ENCODE results near the gene ENDOU.

ENDOU gene

GRCh38 chr12:47715393-47715876 lies 9.9 kb downstream of the ENDOU start:
- peak; percentile 71 for TF ChIP-seq CTCF (IDR thresholded peaks at IDR 0.05; ENCODE audit: low read length, missing control alignments)
- DNase-seq (ENCODE audit: low read depth) = peak; percentile 79
- H3K4me3 ChIP-seq (replicated peaks; ENCODE audit: low read depth, low read length) = no peak overlapping the region

GRCh38 chr12:47714826-47715386 lies 10.4 kb downstream of the ENDOU start:
- no peak for DNase-seq (ENCODE audit: low read depth)
- TF ChIP-seq CTCF (IDR thresholded peaks at IDR 0.05; ENCODE audit: low read length, missing control alignments) = no peak
- no peak overlapping the region for H3K4me3 ChIP-seq (replicated peaks; ENCODE audit: low read depth, low read length)

- H3K4me3 ChIP-seq (replicated peaks; ENCODE audit: low read depth, low read length) = no peak overlapping the region
- no peak for TF ChIP-seq CTCF (IDR thresholded peaks at IDR 0.05; ENCODE audit: low read length, missing control alignments)
- DNase-seq (ENCODE audit: low read depth) = no peak
Measured at GRCh38 chr12:47712171-47712570, 13.1 kb downstream of the ENDOU start.

GRCh38 chr12:47711448-47711847 lies 13.8 kb downstream of the ENDOU start:
- H3K4me3 ChIP-seq (replicated peaks; ENCODE audit: low read depth, low read length) = no peak overlapping the region
- TF ChIP-seq CTCF (IDR thresholded peaks at IDR 0.05; ENCODE audit: low read length, missing control alignments) = no peak
- DNase-seq (ENCODE audit: low read depth) = no peak

GRCh38 chr12:47710278-47710677 lies 15.0 kb downstream of the ENDOU start:
- H3K4me3 ChIP-seq (replicated peaks; ENCODE audit: low read depth, low read length) = no peak overlapping the region
- TF ChIP-seq CTCF (IDR thresholded peaks at IDR 0.05; ENCODE audit: low read length, missing control alignments) = no peak
- DNase-seq (ENCODE audit: low read depth) = no peak

GRCh38 chr12:47709671-47710070 lies 15.6 kb downstream of the ENDOU start:
- TF ChIP-seq CTCF (IDR thresholded peaks at IDR 0.05; ENCODE audit: low read length, missing control alignments) = no peak
- DNase-seq (ENCODE audit: low read depth) = no peak
- H3K4me3 ChIP-seq (replicated peaks; ENCODE audit: low read depth, low read length) = no peak overlapping the region

- TF ChIP-seq CTCF (IDR thresholded peaks at IDR 0.05; ENCODE audit: low read length, missing control alignments) = no peak
- no peak overlapping the region for H3K4me3 ChIP-seq (replicated peaks; ENCODE audit: low read depth, low read length)
- no peak for DNase-seq (ENCODE audit: low read depth)
Measured at GRCh38 chr12:47709237-47709636, 16.1 kb downstream of the ENDOU start.
